HEK293T (cell line): ENCODE results near the gene CORO2B.

Experiments
- ARNT ChIP-seq: fragments of 450-650 bp; IDR thresholded peaks from 2 replicates; pipeline ENCODE4 v1.6.1; 2017; ENCODE audit warnings: mild to moderate bottlenecking
- ELF4 ChIP-seq: fragments of 450-650 bp; IDR thresholded peaks from 2 replicates; pipeline ENCODE4 v1.6.1; 2017; ENCODE audit warnings: antibody characterized with exemption
- FOXA1 ChIP-seq: fragments of 450-650 bp; IDR thresholded peaks from 2 replicates; pipeline ENCODE4 v1.6.1; 2016; ENCODE audit warnings: mild to moderate bottlenecking
- FOXK2 ChIP-seq: fragments of 450-650 bp; IDR thresholded peaks from 2 replicates; pipeline ENCODE4 v1.6.1; 2016; ENCODE audit warnings: mild to moderate bottlenecking
- FOXM1 ChIP-seq: fragments of 450-650 bp; IDR thresholded peaks from 2 replicates; pipeline ENCODE4 v1.6.1; 2017; ENCODE audit warnings: mild to moderate bottlenecking, borderline replicate concordance
- L3MBTL2 ChIP-seq: fragments of 450-650 bp; conservative IDR thresholded peaks from 2 replicates; pipeline ENCODE4 v1.6.1; 2016; ENCODE audit warnings: mild to moderate bottlenecking
- PKNOX1 ChIP-seq: fragments of 450-650 bp; IDR thresholded peaks from 2 replicates; pipeline ENCODE4 v1.6.1; 2016
- SP1 ChIP-seq: fragments of 450-650 bp; IDR thresholded peaks from 2 replicates; pipeline ENCODE4 v1.6.1; 2017
- SUZ12 ChIP-seq: fragments of 450-650 bp; IDR thresholded peaks from 2 replicates; pipeline ENCODE4 v1.6.1; 2016; ENCODE audit warnings: mild to moderate bottlenecking
- TARDBP ChIP-seq: fragments of 450-650 bp; IDR thresholded peaks from 2 replicates; pipeline ENCODE4 v1.6.1; 2016
- ZNF384 ChIP-seq: fragments of 450-650 bp; IDR thresholded peaks from 2 replicates; pipeline ENCODE4 v1.6.1; 2016

DNA sequence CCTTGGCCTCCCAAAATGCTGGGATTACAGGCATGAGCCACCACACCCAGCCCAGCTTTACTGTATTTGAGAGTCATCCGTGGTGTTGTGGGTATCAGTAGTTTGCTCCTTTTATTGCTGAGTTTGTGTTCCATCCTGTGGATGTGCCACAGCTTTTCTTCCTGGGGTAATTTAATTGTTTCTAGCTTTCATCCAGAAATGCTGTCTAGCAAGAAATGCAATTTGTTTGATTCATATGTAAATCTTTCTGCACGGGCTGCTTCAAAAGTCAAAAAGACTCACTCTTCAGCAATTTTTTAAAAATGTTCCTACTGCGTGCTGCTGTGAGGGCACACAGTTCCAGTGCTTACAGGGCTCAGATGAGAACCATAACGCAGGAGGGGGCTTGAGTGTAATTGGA is 47.1 kb downstream of the CORO2B start:
- TF ChIP-seq FOXK2 (no peak), ARNT (no peak), FOXM1 (no peak), SUZ12 (no peak), TARDBP (no peak), ELF4 (no peak), SP1 (no peak), FOXA1 (no peak), ZNF384 (no peak), PKNOX1 (no peak), L3MBTL2 (no peak)
